NCI-H1436 (cell line): Measurements from ENCODE around the gene PFKL.

Experiments
- DNase-seq: peaks from one replicate; lab custom pipeline; 2025; lab: John Stamatoyannopoulos, UW

The PFKL gene

GRCh38 chr21:44299458-44300261 is at the start of gene PFKL:
TSS of gene PFKL (plus strand) at chr21:44300053. CDS start at chr21:44300106, 53 bp downstream.
- peak; percentile 35 for DNase-seq

- no peak for DNase-seq
These were observed 45.8 kb upstream of the PFKL start for GRCh38 chr21:44253832-44254710.

DNA sequence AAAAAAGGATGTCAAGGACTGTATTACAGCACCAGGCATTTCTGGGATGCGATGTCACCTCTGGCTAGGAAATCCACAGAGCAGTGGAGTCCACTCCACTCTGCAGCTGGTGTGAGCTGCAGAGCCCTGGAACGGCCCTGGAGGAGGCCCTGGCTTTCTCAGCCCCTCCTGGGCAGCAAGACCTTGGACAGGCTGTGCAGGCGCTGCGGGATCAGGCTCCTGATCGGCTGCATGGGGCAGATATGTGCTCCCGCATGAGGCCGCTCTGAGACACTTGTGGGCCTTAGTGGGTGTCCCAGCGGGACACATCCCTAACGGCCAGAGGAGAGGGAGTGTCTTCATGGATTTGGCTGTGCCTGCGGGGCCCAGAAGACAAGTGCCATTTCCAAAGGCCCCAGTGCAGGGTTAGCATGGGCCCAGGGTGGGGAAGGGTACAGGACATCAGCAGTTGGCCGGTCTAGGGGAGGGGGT is 44.3 kb upstream of the PFKL start:
- DNase-seq, result no peak

DNA sequence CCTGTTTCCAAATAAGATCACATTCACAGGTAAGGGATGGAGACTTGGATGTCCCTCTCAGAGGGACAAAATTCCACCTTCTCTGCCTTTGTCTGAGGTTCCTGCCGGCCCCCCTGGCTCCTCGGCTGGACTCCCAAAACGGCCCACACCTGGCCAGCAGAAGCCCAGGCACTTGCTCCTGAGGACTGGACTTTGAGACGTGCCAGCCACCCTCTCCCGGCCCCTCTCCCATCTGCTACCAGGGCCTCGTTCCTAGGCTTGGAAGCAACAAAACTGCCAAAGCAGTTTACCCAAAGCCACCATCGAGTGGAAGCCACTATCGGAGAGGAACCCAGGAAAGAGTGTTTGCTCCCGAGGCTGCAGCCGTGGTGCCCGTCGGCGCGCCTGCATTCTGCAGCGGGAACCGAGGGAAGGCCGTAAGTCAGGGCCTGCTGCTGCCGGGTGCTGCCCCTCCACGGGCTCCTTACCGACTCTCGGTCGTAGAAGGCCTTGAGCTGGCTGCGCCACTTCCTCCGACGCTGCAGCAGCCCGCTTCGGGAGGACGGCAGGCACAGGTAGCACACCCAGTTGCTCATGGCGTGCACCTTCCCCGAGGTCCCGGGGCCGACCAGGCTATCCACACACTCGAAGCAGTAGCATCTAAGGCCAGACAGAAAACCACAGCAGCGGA is 41.7 kb upstream of the PFKL start:
- no peak for DNase-seq

DNA sequence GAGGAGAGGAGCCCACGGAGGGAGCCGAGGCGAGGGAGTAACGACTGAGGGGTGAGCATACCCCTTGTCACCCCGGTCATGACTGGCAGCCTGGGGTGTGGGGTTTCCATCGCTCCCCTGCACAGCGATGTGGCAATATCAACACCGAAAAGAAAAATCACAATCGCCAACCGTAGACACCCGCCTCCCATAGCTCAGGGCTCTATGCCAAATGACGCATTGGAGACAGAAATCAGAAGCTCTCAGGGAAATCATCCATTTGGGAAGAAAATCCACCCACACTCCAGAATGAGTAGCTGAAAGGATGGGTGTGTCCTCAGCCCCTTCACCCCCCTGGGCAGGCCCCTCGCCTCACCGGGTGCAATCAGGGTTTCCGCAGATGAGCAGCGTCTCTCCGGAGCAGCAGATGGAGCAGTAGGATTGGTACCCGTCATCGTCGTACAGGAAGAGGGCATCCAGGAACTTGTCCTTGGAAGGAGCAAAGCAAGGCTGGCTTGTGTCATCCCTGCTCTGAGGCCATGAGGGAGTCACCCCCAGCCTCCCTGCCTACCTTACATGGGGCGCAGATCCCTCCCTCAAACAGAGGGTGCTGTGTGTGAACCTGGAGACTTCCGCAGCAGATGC is 40.7 kb upstream of the PFKL start:
- no peak for DNase-seq

DNA sequence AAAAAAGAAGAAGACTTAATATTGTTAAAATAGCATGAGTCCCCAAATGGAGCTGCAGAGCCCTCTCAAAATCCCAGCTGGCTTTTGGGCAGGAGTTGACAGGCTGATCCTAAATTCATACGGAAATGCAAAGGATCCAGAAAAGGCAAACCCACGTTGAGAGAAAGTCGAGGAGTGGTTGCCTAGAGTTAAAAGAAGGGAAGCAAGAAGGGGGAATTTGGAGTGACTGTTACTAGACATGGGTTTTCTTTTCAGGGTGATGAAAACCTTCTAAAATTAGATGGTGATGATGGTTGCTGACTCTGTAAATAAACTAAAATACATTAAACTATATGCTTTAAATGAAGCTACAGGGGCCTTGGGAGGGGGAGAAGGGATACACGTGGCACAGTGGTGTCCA is 39.8 kb upstream of the PFKL start:
- DNase-seq, result no peak

- no peak for DNase-seq
These were observed 38.8 kb upstream of the PFKL start for GRCh38 chr21:44260791-44261631.

DNA sequence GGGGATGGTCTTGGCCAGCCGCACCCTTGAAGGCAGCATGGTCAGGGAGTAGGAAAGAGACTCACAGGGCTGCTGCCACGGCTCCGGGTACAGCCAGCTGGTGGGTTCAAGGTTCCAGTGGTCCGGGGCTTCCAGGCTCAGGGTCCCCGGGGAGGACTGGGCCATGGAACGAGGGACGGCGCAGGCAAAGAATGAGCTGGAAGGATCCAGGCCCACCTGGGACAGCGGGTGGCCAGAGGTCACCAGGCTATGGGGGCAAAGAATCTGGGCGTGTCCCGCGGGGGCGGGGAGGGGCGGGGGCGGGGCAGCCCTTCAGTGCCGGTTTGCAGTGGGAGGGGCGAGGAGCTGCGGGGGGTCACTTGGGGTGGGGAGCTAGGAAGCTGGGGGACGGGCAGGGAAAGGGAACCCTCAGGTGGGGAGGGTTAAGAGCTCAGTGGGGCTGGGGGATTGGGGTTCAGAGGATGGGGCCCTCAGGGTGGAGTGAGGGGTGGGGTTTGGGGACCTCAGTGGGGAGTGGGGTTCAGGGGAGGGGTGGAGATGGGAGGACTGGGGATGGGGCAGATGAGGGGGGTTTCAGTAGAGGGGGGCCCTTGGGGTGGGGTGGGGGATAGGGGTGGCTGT is 38.1 kb upstream of the PFKL start, which contains the start of gene DNMT3L:
Gene DNMT3L (minus strand): TSS at position 223 of the 621 bp plus-strand sequence. CDS start 638 bp downstream, outside the sequence.
- no peak for DNase-seq

- DNase-seq, result no peak
These were observed 37.4 kb upstream of the PFKL start for GRCh38 chr21:44262338-44263056.

GRCh38 chr21:44263221-44263760 is 36.6 kb upstream of the PFKL start:
- no peak for DNase-seq

DNA sequence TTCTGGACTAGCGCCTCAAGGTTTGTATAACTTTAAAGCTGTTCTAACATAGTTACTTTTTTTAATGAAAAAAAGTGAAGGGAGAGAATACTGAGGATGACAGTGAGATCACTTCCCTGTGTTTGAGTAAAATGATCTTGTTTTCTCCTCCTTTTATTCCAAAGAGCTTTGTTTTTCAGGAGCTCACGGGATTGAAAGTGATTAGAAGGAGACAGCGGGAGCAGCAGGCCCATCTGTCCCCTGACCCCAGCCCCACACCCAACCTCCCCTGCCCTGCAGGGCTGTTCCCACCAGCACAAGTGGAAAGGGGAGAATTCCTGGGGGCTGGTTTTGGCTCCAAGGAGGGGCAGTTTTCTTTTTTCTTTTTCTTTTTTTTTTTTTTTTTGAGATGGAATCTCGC is 36.1 kb upstream of the PFKL start:
- no peak for DNase-seq

GRCh38 chr21:44265734-44266270 is 34.1 kb upstream of the PFKL start:
- DNase-seq, result no peak

DNA sequence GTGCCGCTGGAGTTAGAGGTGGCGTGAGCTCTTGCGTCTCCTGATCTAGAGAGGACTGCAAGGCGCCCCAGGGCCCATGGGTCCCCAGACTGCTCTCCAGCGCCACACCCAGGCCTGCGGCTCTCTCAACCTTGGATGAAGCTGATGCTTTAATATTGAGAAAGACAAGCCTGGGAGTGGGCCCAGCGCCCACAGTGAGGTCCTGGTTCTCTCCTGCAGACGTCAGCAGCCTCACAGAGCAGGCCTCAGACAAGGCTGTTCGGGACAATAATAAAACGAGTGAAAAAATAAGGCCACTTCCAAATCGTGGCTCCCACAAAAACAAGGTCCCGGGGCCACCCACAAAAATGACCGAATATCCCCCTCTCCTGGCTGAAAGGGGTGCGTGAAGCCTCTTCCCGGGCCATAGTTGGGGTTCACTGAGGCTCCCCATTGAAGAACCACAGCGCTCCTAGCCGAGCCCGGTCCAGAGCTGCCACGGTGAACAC is 32.2 kb upstream of the PFKL start:
- no peak for DNase-seq

GRCh38 chr21:44269090-44269489 is 30.8 kb upstream of the PFKL start:
- DNase-seq, result no peak

DNA sequence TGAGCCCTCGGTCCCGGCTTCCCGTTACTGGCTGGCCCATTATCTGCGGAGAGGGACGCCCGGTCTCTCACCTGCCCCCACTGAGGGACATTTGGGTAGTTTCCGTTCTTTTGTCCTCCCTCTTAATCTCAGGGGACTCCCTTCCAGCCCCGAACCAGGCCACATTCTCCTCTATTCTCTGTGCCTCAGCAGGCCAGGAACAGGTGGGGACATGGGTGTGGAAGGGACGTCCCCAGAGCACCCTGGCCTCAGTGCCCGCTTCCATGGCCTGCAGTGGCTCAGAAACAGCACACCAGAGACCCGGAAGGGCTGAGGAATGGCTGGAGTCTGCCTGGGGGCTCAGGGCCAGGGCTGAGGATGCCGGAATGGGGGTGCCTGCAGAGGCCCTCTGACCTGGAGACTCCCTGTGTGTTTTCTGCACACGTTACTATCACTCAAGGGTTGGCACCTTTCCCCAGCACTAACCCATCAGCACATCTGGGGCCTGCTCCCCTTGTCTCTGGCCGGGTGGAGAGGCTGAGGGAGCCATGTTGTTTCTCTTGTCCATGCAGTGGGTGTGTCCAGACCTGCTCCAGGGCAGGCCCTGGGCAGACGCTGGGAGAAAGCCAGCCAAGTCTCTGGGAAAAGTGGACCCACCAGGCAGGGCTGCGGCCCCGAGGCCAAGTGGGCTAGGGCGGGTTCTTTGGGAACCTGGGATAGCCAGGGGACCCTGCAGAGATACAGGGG is 28.1 kb upstream of the PFKL start:
- no peak for DNase-seq

DNA sequence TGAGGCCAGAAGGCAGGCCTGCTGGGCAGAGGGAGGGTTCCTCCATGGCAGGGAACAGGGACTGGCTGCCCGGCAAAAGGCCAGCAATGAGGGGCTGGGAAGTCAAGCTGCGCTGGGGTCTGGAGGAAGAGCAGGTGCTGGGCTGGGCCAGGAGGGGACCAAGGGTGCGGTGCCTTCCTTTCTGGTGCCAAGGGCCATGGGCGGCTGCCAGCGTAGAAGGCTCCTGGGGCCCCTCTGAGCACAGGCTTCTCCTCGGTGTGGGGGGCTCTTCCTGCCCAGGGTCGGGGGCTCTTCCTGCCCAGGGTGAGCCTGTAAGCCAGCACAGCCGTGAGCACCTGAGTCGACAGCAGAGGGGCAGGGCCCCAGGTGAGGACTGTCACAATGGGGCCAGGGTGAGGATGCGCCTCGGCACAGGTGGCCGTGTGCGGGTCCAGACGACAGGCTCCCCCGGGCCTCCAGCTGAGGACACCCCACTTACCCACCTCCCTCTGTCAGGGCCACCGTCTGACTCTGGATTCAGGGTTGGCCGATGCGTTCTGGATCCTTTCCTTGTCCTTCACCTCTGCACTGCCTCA is 27.5 kb upstream of the PFKL start:
- no peak for DNase-seq

DNA sequence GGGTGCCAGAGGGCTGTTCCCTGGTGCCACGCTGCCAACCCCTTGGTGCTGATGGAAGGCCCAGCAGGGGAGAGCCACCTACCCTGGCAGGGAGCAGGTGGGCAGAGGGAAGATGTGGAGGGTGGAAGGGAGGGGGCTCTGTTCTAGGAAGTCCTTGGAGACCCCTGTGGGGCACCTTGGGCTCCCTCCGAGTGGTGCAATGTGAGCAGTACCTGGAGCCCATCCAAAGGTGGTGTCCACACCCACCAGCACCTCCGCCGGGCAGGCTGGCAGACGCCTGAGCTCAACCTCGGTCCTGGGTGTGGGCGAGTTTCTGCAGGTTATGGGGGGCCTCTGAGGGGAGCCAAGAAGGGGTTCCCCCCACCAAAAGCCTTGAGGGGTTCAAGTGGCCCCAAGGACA is 26.8 kb upstream of the PFKL start:
- no peak for DNase-seq

DNA sequence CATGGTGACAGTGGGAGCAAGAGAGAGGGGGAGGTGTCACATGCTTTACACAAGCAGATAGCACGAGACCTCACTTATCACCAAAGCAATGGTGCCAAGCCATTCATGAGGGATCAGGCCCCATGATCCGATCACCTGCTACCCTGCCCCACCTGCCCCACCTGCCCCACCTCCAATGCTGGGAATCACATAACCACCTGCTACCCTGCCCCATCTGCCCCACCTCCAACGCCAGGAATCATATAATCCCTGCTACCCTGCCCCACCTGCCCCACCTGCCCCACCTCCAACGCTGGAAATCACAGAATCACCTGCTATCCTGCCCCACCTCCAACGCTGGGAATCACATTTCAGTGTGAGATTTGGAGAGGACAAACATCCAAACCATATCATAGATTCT is 24.8 kb upstream of the PFKL start:
- no peak for DNase-seq
